Choroid plexus epithelial cell (primary cell): ENCODE measurements around the gene AQP6.

Experiments
- DNase-seq: peaks from one replicate; pipeline ENCODE4 v3.0.0-alpha.2; 2010; ENCODE audit warnings: low read depth
- H3K4me3 ChIP-seq: 2 replicates; pipeline ENCODE4 v1.5.1; 2011; ENCODE audit warnings: low read depth, mild to moderate bottlenecking, control low read depth, low read length, moderate library complexity
- TF ChIP-seq, protein P1 (sequence below): conservative IDR thresholded peaks from 2 replicates; pipeline ENCODE4 v1.5.1; 2011; ENCODE audit warnings: low read depth, mild to moderate bottlenecking, control low read depth, inconsistent platforms, low read length, moderate library complexity

AQP6 gene

GRCh38 chr12:49972641-49973360, at the start of gene AQP6:
AQP6 (plus strand) TSS chr12:49972947; CDS start chr12:49973174, 227 bp downstream.
- no peak for DNase-seq
- TF ChIP-seq, protein P1, sequence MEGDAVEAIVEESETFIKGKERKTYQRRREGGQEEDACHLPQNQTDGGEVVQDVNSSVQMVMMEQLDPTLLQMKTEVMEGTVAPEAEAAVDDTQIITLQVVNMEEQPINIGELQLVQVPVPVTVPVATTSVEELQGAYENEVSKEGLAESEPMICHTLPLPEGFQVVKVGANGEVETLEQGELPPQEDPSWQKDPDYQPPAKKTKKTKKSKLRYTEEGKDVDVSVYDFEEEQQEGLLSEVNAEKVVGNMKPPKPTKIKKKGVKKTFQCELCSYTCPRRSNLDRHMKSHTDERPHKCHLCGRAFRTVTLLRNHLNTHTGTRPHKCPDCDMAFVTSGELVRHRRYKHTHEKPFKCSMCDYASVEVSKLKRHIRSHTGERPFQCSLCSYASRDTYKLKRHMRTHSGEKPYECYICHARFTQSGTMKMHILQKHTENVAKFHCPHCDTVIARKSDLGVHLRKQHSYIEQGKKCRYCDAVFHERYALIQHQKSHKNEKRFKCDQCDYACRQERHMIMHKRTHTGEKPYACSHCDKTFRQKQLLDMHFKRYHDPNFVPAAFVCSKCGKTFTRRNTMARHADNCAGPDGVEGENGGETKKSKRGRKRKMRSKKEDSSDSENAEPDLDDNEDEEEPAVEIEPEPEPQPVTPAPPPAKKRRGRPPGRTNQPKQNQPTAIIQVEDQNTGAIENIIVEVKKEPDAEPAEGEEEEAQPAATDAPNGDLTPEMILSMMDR, result no peak
- H3K4me3 ChIP-seq, result no peak within 1 kb of the TSS

GRCh38 chr12:49923035-49923644, 49.6 kb upstream of the AQP6 start:
- TF ChIP-seq, protein P1, result no peak

GRCh38 chr12:49923880-49924556, 48.7 kb upstream of the AQP6 start:
- no peak overlapping the region for H3K4me3 ChIP-seq
- no peak for DNase-seq
- TF ChIP-seq, protein P1, result no peak

More at GRCh38 chr12:49923035-49923644, 49.6 kb upstream of the AQP6 start:
- no peak for DNase-seq
- H3K4me3 ChIP-seq, result no peak overlapping the region

DNA sequence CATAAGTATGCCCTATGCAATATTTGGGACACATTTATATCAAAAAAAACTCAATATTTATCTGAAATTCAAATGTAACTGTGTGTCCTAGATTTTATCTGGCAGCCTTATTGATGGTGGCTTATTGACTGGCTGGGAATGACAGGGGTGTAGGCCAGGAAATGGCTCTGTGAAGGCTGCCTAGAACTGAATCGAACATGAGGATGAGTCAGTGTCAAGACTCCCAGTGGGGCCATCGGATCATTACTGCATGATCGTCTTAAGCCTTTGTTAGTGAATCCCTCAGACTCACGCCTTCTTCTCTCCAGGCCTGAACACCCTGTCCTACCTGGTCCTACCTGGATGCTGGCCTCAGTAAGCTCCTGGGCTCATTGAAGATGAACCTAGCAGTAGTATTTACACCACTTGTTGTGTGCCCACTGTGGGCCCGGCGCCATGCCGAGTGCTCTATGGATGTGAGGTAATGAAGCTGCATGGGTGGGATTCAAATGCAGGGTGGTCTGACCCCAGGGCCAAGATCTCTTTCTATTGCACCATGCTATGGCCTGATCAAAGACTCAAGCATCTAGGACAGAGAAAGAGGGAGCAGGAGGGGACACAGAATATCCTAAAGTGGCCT, 48.0 kb upstream of the AQP6 start:
- DNase-seq, result no peak

GRCh38 chr12:49925433-49926204, 47.1 kb upstream of the AQP6 start:
- TF ChIP-seq, protein P1, result no peak
- DNase-seq, result no peak
- no peak overlapping the region for H3K4me3 ChIP-seq

More for the DNA sequence above, 48.0 kb upstream of the AQP6 start:
- TF ChIP-seq, protein P1, result no peak
- no peak overlapping the region for H3K4me3 ChIP-seq

DNA sequence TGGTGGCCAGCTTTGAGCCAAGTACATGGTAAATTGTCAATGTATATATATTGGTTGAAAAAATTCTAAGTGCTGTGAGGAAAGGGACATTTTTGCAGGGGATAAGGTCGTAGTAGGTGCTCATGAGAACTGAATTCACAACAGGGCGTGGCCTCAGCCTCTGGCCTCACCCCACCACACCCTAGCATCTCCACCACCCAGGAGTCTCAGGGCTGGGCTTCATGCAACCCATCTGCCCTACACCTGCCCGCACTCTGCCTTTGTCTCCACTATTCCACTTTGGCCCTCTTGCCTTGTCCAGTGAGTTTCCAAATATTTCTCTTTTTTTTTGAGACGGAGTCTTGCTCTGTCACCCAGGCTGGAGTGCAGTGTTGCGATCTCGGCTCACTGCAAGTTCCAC, 44.3 kb upstream of the AQP6 start:
- no peak overlapping the region for H3K4me3 ChIP-seq
- TF ChIP-seq, protein P1, result no peak

More for the DNA sequence above, 44.3 kb upstream of the AQP6 start:
- DNase-seq, result no peak
